ENCODE results near the gene DDC.

DDC gene, protein sequence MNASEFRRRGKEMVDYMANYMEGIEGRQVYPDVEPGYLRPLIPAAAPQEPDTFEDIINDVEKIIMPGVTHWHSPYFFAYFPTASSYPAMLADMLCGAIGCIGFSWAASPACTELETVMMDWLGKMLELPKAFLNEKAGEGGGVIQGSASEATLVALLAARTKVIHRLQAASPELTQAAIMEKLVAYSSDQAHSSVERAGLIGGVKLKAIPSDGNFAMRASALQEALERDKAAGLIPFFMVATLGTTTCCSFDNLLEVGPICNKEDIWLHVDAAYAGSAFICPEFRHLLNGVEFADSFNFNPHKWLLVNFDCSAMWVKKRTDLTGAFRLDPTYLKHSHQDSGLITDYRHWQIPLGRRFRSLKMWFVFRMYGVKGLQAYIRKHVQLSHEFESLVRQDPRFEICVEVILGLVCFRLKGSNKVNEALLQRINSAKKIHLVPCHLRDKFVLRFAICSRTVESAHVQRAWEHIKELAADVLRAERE

GRCh38 chr7:50564640-50565558, at the start of gene DDC:
TSS of gene DDC (minus strand) at chr7:50565405. CDS start at chr7:50544085, 21,320 bp downstream.
- ATAC-seq (replicated peaks; ENCODE audit: extremely low read depth, poor library complexity, severe bottlenecking), result no peak
- Mint-ChIP-seq H3K9me3 (no peaks in the 10 kb centered on the region), H3K4me3 (no peak within 1 kb of the TSS), H3K27ac (ENCODE audit: low read depth) (no peak within 1 kb of the TSS), H3K36me3 (ENCODE audit: insufficient read depth) (no peaks in the 10 kb centered on the region), H3K27me3 (peaks cover 30% of the 10 kb centered on the region), H3K4me1 (no peaks in the 10 kb centered on the region)
- DNase-seq (ENCODE audit: low spot score in 2 of 2), result no peak

DNA sequence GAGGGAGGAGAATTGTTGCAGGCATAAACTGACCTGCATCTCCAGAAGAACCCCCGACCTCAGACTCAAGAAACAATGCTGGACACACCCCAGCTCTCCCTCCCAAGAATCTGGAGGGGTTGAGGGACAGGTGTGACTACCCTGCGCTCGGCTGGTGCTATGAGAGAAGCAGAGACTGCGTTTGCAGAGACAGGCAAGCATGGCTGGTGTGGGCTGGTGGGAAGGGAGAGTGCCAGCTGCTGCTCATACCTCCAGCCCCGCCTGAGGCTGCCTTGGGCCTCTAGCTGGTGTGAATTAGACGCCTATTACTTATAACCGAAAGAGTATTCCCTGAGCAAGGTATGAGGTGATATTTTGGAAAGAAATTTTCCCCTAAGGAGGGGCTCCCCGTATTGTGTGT, 48.3 kb upstream of the DDC start:
- peaks cover 36% of the 10 kb centered on the region for H3K4me1 Mint-ChIP-seq
- peaks cover 8% of the 10 kb centered on the region for H3K36me3 Mint-ChIP-seq (ENCODE audit: insufficient read depth)
- H3K27ac Mint-ChIP-seq (ENCODE audit: low read depth), result no peak overlapping the region
- H3K9me3 Mint-ChIP-seq, result peaks cover under 1% of the 10 kb centered on the region
- H3K27me3 Mint-ChIP-seq, result no peaks in the 10 kb centered on the region
- DNase-seq (ENCODE audit: low spot score in 2 of 2) (no peak), ATAC-seq (replicated peaks; ENCODE audit: extremely low read depth, poor library complexity, severe bottlenecking) (no peak)
- no peak overlapping the region for H3K4me3 Mint-ChIP-seq

DNA sequence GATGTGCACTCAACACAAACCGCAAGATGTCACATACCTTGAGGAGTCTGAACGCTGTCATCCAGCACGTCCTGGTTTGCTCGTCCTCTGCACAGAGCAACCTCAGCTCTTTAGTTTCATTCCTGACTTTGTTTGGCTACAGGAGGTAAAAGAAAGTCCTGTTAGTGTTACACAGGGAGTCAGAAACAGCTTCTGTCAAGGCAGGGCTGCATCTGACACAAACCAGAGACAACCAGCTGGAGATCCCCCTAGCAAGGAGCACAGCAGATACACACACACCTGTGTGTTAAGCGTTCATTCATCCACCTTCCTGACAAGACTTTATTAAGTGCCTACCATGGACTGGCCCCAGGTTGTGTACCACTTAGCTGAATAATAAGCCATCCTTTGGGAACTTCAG, 47.5 kb upstream of the DDC start:
- H3K9me3 Mint-ChIP-seq, result peaks cover 8% of the 10 kb centered on the region
- H3K4me3 Mint-ChIP-seq, result no peak overlapping the region
- H3K4me1 Mint-ChIP-seq, result peaks cover 43% of the 10 kb centered on the region
- ATAC-seq (replicated peaks; ENCODE audit: extremely low read depth, poor library complexity, severe bottlenecking), result no peak
- DNase-seq (ENCODE audit: low spot score in 2 of 2), result no peak
- peaks cover 15% of the 10 kb centered on the region for H3K36me3 Mint-ChIP-seq (ENCODE audit: insufficient read depth)
- no peaks in the 10 kb centered on the region for H3K27me3 Mint-ChIP-seq
- no peak overlapping the region for H3K27ac Mint-ChIP-seq (ENCODE audit: low read depth)

DNA sequence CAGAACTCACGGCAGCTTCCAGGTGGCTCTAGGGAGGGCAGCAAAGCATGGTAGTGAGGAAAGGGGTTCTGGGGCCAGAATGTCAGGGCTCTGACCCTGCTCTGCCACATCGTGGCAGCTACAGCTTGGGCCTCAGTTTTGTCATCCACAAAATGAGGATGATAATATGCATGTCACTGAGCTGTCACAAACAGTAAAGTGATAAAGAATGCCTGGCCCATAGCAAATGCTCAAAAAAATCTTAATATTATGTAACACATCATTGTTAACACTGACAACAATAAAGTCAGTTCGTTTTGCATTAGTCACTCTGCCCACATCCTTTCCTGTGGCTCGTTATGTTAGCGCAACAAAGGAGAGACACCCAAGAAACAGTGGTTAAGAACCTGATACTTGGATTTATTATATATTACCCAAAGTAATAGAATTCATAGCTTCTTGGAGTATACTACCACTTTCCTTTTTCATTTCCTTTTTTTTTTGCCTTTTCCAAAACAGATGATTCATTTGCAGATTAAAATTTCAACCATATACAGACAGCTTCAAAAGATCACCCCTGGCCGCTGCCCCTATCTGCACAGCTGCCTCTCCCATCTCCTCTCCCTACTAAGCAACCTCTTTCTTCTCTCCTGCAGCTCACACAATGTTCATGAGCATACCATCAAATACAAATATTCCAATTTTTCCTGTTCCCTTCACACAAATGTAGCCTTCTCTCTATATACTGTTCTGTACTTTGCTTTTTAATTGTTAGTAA, 45.5 kb upstream of the DDC start:
- Mint-ChIP-seq H3K27me3 (no peaks in the 10 kb centered on the region), H3K36me3 (ENCODE audit: insufficient read depth) (peaks cover 15% of the 10 kb centered on the region), H3K27ac (ENCODE audit: low read depth) (peak overlapping the region; percentile 73), H3K4me3 (peak overlapping the region; percentile 47), H3K9me3 (peaks cover 14% of the 10 kb centered on the region), H3K4me1 (peaks cover 47% of the 10 kb centered on the region)
- DNase-seq (ENCODE audit: low spot score in 2 of 2), result peak in 1 of 2 donors; percentile 56
- ATAC-seq (replicated peaks; ENCODE audit: extremely low read depth, poor library complexity, severe bottlenecking), result peak; percentile 85

- peaks cover 14% of the 10 kb centered on the region for H3K9me3 Mint-ChIP-seq
- ATAC-seq (replicated peaks; ENCODE audit: extremely low read depth, poor library complexity, severe bottlenecking) (peak; percentile 57), DNase-seq (ENCODE audit: low spot score in 2 of 2) (no peak)
- H3K27me3 Mint-ChIP-seq, result no peaks in the 10 kb centered on the region
- H3K4me1 Mint-ChIP-seq, result peaks cover 30% of the 10 kb centered on the region
- H3K36me3 Mint-ChIP-seq (ENCODE audit: insufficient read depth), result peaks cover 14% of the 10 kb centered on the region
- peak overlapping the region; percentile 96 for H3K27ac Mint-ChIP-seq (ENCODE audit: low read depth)
- peak overlapping the region; percentile 54 for H3K4me3 Mint-ChIP-seq
These were observed 43.1 kb upstream of the DDC start for GRCh38 chr7:50608196-50608906.

- Mint-ChIP-seq H3K36me3 (ENCODE audit: insufficient read depth) (peaks cover 14% of the 10 kb centered on the region), H3K27me3 (no peaks in the 10 kb centered on the region), H3K4me1 (peaks cover 30% of the 10 kb centered on the region), H3K27ac (ENCODE audit: low read depth) (peak overlapping the region; percentile 96), H3K9me3 (peaks cover 14% of the 10 kb centered on the region), H3K4me3 (no peak overlapping the region)
- ATAC-seq (replicated peaks; ENCODE audit: extremely low read depth, poor library complexity, severe bottlenecking) (no peak), DNase-seq (ENCODE audit: low spot score in 2 of 2) (no peak)
These were observed 42.4 kb upstream of the DDC start for GRCh38 chr7:50607524-50608125.

- peaks cover 11% of the 10 kb centered on the region for H3K36me3 Mint-ChIP-seq (ENCODE audit: insufficient read depth)
- no peak overlapping the region for H3K27ac Mint-ChIP-seq (ENCODE audit: low read depth)
- ATAC-seq (replicated peaks; ENCODE audit: extremely low read depth, poor library complexity, severe bottlenecking) (no peak), DNase-seq (ENCODE audit: low spot score in 2 of 2) (no peak)
- no peaks in the 10 kb centered on the region for H3K27me3 Mint-ChIP-seq
- H3K4me1 Mint-ChIP-seq, result peaks cover 16% of the 10 kb centered on the region
- no peak overlapping the region for H3K4me3 Mint-ChIP-seq
- peaks cover 14% of the 10 kb centered on the region for H3K9me3 Mint-ChIP-seq
These were observed 39.9 kb upstream of the DDC start for GRCh38 chr7:50605059-50605458.

DNA sequence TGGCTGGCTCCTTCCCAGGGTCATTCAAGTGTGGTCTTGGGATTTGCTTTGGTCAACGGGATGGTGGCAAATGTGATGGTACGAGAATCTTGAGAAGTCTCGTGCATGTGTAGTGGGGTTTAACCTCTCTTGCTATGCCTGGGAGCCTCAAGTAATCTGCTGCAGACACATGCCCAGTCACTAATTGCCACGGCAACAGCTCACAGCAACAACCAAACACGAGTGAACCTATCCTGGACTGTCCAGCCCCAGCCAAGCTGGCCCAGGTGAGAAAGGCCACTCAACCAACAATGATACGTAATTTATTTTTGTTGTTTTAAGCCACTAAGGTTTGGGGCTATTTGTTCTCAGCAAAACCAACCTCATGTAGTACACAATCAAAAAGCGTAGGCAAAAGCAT, 38.1 kb upstream of the DDC start:
- Mint-ChIP-seq H3K27me3 (no peaks in the 10 kb centered on the region), H3K4me3 (no peak overlapping the region), H3K27ac (ENCODE audit: low read depth) (no peak overlapping the region), H3K9me3 (peaks cover 12% of the 10 kb centered on the region), H3K36me3 (ENCODE audit: insufficient read depth) (peaks cover 5% of the 10 kb centered on the region), H3K4me1 (peaks cover 15% of the 10 kb centered on the region)
- no peak for DNase-seq (ENCODE audit: low spot score in 2 of 2)
- no peak for ATAC-seq (replicated peaks; ENCODE audit: extremely low read depth, poor library complexity, severe bottlenecking)

- DNase-seq (ENCODE audit: low spot score in 2 of 2) (no peak), ATAC-seq (replicated peaks; ENCODE audit: extremely low read depth, poor library complexity, severe bottlenecking) (no peak)
- Mint-ChIP-seq H3K36me3 (ENCODE audit: insufficient read depth) (no peaks in the 10 kb centered on the region), H3K4me1 (peaks cover 19% of the 10 kb centered on the region), H3K27ac (ENCODE audit: low read depth) (no peak overlapping the region), H3K27me3 (no peaks in the 10 kb centered on the region), H3K4me3 (no peak overlapping the region), H3K9me3 (no peaks in the 10 kb centered on the region)
These were observed 34.2 kb upstream of the DDC start for GRCh38 chr7:50599385-50599784.

- no peak overlapping the region for H3K4me3 Mint-ChIP-seq
- no peaks in the 10 kb centered on the region for H3K27me3 Mint-ChIP-seq
- peaks cover 21% of the 10 kb centered on the region for H3K4me1 Mint-ChIP-seq
- peaks cover 1% of the 10 kb centered on the region for H3K36me3 Mint-ChIP-seq (ENCODE audit: insufficient read depth)
- H3K27ac Mint-ChIP-seq (ENCODE audit: low read depth), result no peak overlapping the region
- DNase-seq (ENCODE audit: low spot score in 2 of 2) (no peak), ATAC-seq (replicated peaks; ENCODE audit: extremely low read depth, poor library complexity, severe bottlenecking) (no peak)
- no peaks in the 10 kb centered on the region for H3K9me3 Mint-ChIP-seq
These were observed 33.5 kb upstream of the DDC start for GRCh38 chr7:50598460-50599343.

GRCh38 chr7:50596484-50596883, 31.3 kb upstream of the DDC start:
- DNase-seq (ENCODE audit: low spot score in 2 of 2) (no peak), ATAC-seq (replicated peaks; ENCODE audit: extremely low read depth, poor library complexity, severe bottlenecking) (no peak)
- Mint-ChIP-seq H3K4me1 (peaks cover 21% of the 10 kb centered on the region), H3K27ac (ENCODE audit: low read depth) (no peak overlapping the region), H3K36me3 (ENCODE audit: insufficient read depth) (peaks cover 4% of the 10 kb centered on the region), H3K4me3 (no peak overlapping the region), H3K9me3 (no peaks in the 10 kb centered on the region), H3K27me3 (peaks cover 3% of the 10 kb centered on the region)
